GM21526 (cell line): ENCODE results near the gene ENKUR.
"Not testable (repeated sequence)": the region's sequence is repeated elsewhere in the genome, so short reads cannot be mapped to it uniquely, and the experiment has no call there.

ENCODE experiments used
- ATAC-seq: cut with Tn5 transposase; IDR thresholded peaks from one replicate; pipeline ENCODE4 v1.9.1; 2021; ENCODE audit warnings: moderate library complexity; ENCODE audit not compliant: unreplicated experiment, low FRiP score

The ENKUR gene

DNA sequence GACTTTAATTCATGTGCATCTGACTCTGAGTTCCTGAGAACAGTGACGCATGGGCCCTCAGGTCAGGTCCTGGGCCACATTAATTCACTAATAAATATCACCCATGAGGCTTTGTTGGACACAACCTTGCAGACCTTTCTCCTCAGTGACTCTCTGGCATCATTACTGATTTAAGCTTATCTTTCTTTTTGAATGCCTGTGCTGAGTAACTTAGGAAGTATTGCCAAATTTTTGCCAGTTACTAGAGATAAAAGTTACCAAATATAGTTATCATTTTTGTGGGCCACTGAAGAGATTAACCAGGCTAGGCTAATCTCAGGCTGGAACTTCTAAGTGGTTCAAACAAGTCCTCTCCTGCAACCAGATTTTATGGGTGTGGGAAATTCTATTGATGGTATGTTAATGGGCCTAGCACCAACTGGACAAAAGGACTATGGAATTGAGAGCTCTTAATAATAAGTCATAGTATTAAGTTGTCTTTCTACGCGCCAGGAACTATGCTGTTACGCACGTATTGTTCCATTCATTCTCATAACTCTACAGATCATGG, 34.7 kb downstream of the ENKUR start:
- ATAC-seq, result no peak

DNA sequence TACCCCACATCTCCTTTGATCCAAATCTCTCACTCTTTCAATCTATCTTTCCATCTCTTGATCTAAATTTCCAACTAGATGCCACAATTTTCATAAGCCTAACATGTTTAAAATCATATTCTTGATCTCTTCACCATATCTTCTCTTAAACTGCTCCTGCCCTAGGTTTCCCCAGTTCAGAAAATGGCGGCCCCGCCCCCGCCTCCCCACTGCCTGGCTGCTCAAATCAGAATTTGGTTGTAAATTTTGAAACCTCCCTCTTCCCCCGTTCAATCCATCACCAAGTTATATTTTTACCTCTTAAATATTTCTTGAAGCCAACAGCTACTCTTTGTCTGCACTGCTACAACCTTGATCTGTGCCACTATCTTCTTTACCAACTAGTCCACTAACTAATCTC, 36.3 kb downstream of the ENKUR start:
- ATAC-seq, result no peak

DNA sequence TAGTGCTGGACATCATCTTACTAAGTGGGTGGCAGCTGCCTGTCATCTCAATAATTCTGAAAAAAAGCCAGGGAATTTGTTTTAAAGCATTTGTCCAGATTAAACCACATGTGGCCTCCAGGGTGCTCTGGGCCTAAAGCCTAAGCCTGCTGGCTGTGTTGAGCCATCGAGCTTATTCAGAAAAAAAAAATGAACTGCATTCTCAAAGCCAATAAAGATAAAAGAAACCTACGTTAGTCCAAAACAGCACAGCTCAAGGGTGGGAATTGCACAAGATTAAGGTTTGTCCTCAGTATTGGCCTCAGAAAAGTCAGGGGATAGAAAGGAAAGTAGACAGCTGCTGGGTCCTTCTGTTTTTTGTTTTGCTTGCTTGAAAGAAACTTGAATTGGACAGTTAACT, 41.0 kb downstream of the ENKUR start:
- no peak for ATAC-seq

GRCh38 chr10:24973163-24973562, 42.8 kb downstream of the ENKUR start:
- ATAC-seq, result no peak

DNA sequence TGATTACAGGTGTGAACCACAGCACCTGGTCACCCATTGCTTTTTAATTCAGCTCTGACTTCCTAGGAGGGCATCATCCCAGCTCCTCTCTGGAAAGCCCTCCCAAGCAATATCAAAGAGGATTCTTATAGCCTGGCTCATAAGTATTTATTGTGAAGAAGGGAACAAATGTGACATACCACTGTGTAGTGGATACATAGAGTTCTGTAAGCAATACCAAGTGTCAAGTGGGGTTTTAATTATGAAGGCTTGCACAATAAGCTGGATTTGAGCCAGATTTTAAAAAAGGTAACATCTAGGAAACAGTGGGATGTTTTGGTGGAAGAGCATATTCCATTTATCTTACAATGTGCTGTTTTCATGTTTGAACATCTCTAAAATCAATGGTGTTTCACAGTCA, 44.6 kb downstream of the ENKUR start:
- no peak for ATAC-seq

- ATAC-seq, result no peak
These were observed 46.1 kb downstream of the ENKUR start for GRCh38 chr10:24969841-24970281.

- not testable (repeated sequence) for ATAC-seq
These were observed 47.0 kb downstream of the ENKUR start for GRCh38 chr10:24968951-24969350.

DNA sequence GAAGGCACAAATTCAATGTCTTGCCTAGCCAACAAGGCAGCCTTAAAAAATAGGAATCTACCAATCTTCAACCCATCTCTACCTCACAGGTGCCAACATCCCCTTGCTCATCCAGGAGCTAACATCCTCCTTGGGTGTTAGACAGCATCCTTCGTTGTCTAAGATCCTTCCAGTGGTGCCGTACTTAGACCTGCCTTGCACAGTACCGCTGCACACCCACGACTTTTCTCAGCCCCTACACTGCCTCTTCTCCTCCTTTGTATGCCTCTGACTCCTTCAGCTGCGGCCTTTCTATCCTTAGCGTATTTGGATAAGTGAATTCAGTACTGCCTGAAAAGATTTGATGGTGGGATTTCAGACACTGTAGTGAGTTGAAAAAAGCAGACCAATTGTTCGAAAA, 47.6 kb downstream of the ENKUR start:
- ATAC-seq, result no peak

DNA sequence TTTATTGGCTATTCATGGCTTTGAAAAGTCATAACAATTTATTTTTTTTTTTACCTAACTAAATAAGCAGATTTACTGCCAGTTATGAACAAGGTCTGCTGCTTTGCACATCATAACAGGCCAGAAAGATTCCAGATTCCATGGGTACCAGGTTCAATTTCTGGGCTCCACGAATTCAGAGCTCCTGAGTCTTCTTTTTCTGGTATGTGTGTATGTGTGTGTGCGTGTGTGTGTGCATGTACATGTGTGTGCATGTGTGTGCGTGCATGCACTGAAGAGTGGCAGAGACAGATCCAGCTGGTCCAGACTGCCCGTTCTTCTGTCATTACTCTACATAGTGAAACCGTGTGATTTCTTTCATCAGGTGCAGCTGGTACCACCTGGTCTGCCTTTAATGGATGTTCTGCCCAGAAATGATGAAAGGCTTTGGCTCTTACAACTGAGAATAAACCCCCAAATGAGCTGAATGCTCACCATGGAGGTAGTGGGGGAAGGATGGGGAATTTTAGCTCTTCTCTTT, 48.9 kb downstream of the ENKUR start:
- ATAC-seq, result no peak

DNA sequence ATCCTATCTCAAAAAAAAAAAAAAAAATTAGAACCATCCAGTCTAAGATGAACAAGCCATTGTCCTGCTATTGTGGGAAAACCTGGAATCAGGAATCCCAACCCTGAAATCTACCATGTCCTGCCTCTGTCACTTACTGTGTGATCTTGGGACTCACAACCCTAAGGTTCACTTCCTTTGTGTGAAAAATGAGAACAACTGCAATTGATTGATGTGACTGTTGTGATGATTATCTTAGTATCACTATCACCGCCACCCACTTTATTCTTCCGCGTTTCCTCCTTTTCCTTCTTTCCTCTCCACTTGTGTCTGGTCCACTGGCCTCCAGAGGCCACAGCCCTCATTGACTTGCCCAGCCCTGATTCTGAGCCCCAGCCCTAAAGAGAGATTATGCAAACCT, 50.9 kb downstream of the ENKUR start:
- ATAC-seq, result no peak

DNA sequence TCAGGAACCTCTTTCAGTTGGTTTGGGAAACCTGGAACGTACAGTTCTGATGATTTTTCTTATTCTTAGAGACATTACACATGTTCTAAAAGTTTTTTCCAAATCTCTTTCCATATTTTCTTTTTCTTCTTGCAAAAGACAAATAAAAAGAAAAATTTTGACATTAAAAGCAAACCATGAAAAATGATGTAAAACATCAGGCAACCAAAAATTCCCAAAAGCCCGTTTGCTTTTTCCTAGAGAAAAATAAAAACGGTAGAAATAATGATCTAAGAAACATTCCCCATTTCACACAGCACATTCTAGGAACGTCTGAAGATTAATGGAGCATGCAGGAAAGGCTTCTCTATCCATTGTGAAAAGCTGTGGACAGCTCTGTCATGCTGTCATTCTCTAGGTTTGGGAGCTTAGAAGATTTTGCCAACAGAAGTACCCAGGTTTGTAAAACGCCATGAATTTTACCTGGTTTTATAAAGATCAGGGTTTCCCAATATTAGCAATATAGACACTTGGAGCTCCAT, 52.4 kb downstream of the ENKUR start:
- no peak for ATAC-seq

- no peak for ATAC-seq
These were observed 53.0 kb downstream of the ENKUR start for GRCh38 chr10:24962995-24963394.

DNA sequence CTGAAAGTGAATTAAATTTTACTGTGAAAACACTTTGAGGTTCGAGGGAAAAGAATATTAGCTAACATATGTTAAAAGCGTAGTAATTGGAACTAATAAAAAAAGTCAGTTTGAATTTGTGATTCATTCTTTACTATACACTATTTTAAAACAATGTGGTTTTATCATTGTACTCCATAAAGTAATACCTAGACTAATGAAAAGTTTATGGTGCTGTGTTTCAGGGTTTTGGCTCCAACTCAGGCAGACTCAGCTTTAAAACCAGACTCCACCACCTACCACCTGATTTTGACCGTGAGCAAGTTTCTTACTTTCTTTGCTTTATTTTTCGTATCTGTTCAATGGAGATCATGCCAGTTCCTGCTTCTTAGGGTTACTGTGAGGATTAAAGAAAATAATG, 54.4 kb downstream of the ENKUR start:
- ATAC-seq, result no peak

GRCh38 chr10:24959382-24959730, 56.6 kb downstream of the ENKUR start:
- ATAC-seq, result no peak

- no peak for ATAC-seq
These were observed 57.1 kb downstream of the ENKUR start for GRCh38 chr10:24958721-24959381.

GRCh38 chr10:24958091-24958720, 57.8 kb downstream of the ENKUR start:
- no peak for ATAC-seq

- ATAC-seq, result not testable (repeated sequence)
These were observed 58.3 kb downstream of the ENKUR start for GRCh38 chr10:24957624-24958051.

GRCh38 chr10:24953675-24954074, 62.3 kb downstream of the ENKUR start:
- ATAC-seq, result no peak

GRCh38 chr10:24952707-24953645, 63.0 kb downstream of the ENKUR start:
- peak; percentile 52 for ATAC-seq

GRCh38 chr10:24952143-24952706, 63.7 kb downstream of the ENKUR start, which contains the start of gene PRTFDC1:
Gene PRTFDC1, minus strand, starts transcription at chr10:24952606. Its CDS starts 31 bp downstream, at chr10:24952575.
- ATAC-seq, result peak; percentile 24
